ENCODE results near the gene ATP9A. TPM values are rescaled to one million over a fixed set of nuclear protein-coding genes. Genes with fewer than 3 reads are reported as not detected.

ATP9A gene
- total and polyA plus RNA-seq, 2 of the 8 experiments (the other 6 are each of a cell fraction or from before 2014, with no cell fraction given): 5.0 to 6.4 TPM

- Histone ChIP-seq H3K9ac (replicated peaks in 1 of 4; ENCODE audit: extremely low read depth in 1 of 4, low read depth in 3 of 4, low read length in 3 of 4) (no peak overlapping the region), H2AFZ (ENCODE audit: low read length) (no peak overlapping the region), H3K23me2 (ENCODE audit: low read depth, low read length) (no peaks in the 10 kb centered on the region), H4K5ac (ENCODE audit: insufficient read length, low read depth, low read length) (no peak overlapping the region), H3K9me3 (ENCODE audit: insufficient read depth in 2 of 2, low read depth in 1 of 2, low read length in 1 of 2) (no peaks in the 10 kb centered on the region), H3K4me2 (ENCODE audit: insufficient read depth in 1 of 2, low read depth in 2 of 2, low read length in 2 of 2) (no peak overlapping the region), H3K79me1 (ENCODE audit: low read depth, low read length) (no peaks in the 10 kb centered on the region), H3K23ac (ENCODE audit: insufficient read length) (no peak overlapping the region), H3K36me3 (ENCODE audit: control insufficient read depth in 2 of 4, insufficient read depth in 4 of 4, low read length in 3 of 4) (no peaks in the 10 kb centered on the region), H3K27me3 (replicated peaks in 1 of 4; ENCODE audit: control insufficient read depth in 3 of 4, extremely low read depth in 1 of 4, insufficient read depth in 3 of 4, low read length in 3 of 4) (no peaks in the 10 kb centered on the region), H4K91ac (replicated peaks; ENCODE audit: insufficient read length, low read length) (no peak overlapping the region), H2BK12ac (ENCODE audit: low read depth, low read length) (no peak overlapping the region), H4K20me1 (replicated peaks in 1 of 2; ENCODE audit: control insufficient read depth in 1 of 2, insufficient read depth in 2 of 2, low read length in 2 of 2) (no peaks in the 10 kb centered on the region), H2AK5ac (ENCODE audit: low read depth, low read length) (no peak overlapping the region), H4K8ac (ENCODE audit: extremely low read depth, insufficient read depth, low read length) (no peak overlapping the region), H3K27ac (ENCODE audit: low read depth, low read length) (no peak overlapping the region), H2BK20ac (ENCODE audit: low read length) (no peak overlapping the region), H2BK5ac (ENCODE audit: low read depth, low read length) (no peak overlapping the region), H3K4me1 (replicated peaks in 1 of 4; ENCODE audit: control insufficient read depth in 3 of 4, insufficient read depth in 4 of 4, low read length in 3 of 4) (peaks cover 0 to 2% (median 0%) of the 10 kb centered on the region in 4 experiments; a peak in 1 of 7 replicates), H2BK15ac (ENCODE audit: low read length) (no peak overlapping the region), H3K79me2 (ENCODE audit: control insufficient read depth in 1 of 2, insufficient read depth in 2 of 2, low read length in 2 of 2) (no peaks in the 10 kb centered on the region), H3K14ac (ENCODE audit: insufficient read length) (no peak overlapping the region), H3K4me3 (ENCODE audit: extremely low read depth in 1 of 4, insufficient read depth in 2 of 4, low read depth in 3 of 4, low read length in 4 of 4) (no peak overlapping the region), H3K18ac (ENCODE audit: extremely low read depth, low read length) (no peak overlapping the region), H3K4ac (replicated peaks; ENCODE audit: insufficient read length, low read depth, low read length) (no peak overlapping the region), H2BK120ac (replicated peaks; ENCODE audit: low read depth, low read length) (no peak overlapping the region), H3K56ac (replicated peaks; ENCODE audit: insufficient read length, low read depth, low read length) (no peak overlapping the region)
- DNase-seq (ENCODE audit: low read depth in 1 of 2, low spot score in 2 of 2) (no peak), FAIRE-seq (no peak)
- ChIA-PET CTCF (ENCODE audit: partially characterized antibody) (interaction anchor here (0.8 to 2.0 kb wide), 4 partner anchors 8 to 304 kb away, joined by 3 to 7 read pairs (median 3); no protein-coding TSS in a partner anchor), POLR2A (ENCODE audit: partially characterized antibody) (no interaction called here)
- TF ChIP-seq BACH1 (IDR thresholded peaks at IDR 0.05; ENCODE audit: low read length): no peak
- no peak for TF ChIP-seq POU5F1 (IDR thresholded peaks at IDR 0.05; ENCODE audit: low read depth, low read length)
- no peak for TF ChIP-seq SP4 (IDR thresholded peaks at IDR 0.05; ENCODE audit: low read length)
- no peak for TF ChIP-seq RBBP5 (IDR thresholded peaks at IDR 0.05; ENCODE audit: borderline replicate concordance, low read depth, low read length)
- TF ChIP-seq ATF2 (IDR thresholded peaks at IDR 0.05; ENCODE audit: low read length): no peak
- no peak for TF ChIP-seq BRCA1 (IDR thresholded peaks at IDR 0.05; ENCODE audit: low read depth, low read length)
- TF ChIP-seq PHF8 (conservative IDR thresholded peaks at IDR 0.05; ENCODE audit: low read depth, low read length): no peak
- WGBS, 2 experiments (ENCODE audit: extremely low coverage in 1 of 2, insufficient coverage in 1 of 2, insufficient read length in 1 of 2, insufficient replicate concordance in 2 of 2, low coverage in 1 of 2, low lambda C conversion rate in 2 of 2, missing lambda C conversion rate in 1 of 2): 87% methylated on average over 8 of the region's 8 CpGs; no CpG with 5 or more reads in 1 of the 2 experiments
Observed at GRCh38 chr20:51628533-51629398, 139.4 kb downstream of the ATP9A start.

Measured in H1 (cell line).